HepG2 (cell line): ENCODE data around the gene PGAP3. TPM values are rescaled to one million over a fixed set of nuclear protein-coding genes. Genes with fewer than 3 reads are reported as not detected.

ENCODE experiments used
- ATAC-seq: fragments of 200-7000 bp; cut with Tn5 transposase; 3 replicates; pipeline ENCODE4 v1.9.1; 2020; ENCODE audit warnings: mild to moderate bottlenecking, moderate library complexity
- BruUV-seq: library from RNA; stranded (reverse); fragments of 400-500 nt; replicated peaks from 2 replicates; lab custom pipeline; 2021; lab: Mats Ljungman, UMichigan
- CTCF ChIA-PET: fragments of 300-600 bp; formaldehyde crosslinking; extraction: SDS; loops from one replicate; lab custom pipeline; 2021; ENCODE audit warnings: low total read pairs, inconsistent platforms, low intra/inter-chr PET ratio; lab: Yijun Ruan, JAX
- POLR2A ChIA-PET: fragments of 350-600 bp; sonication (Branson Sonifier 250); formaldehyde crosslinking; loops from one replicate; lab custom pipeline; 2020; ENCODE audit warnings: antibody characterized with exemption, inconsistent platforms; lab: Yijun Ruan, JAX
- DNase-seq: peaks from one replicate; pipeline ENCODE4 v3.0.0-alpha.2; 2015; ENCODE audit warnings: low spot score
- FAIRE-seq: peaks from 3 replicates; lab custom pipeline; 2011; peaks lifted over from hg19 to GRCh38; lab: Jason Lieb, UNC
- H2AFZ ChIP-seq: one replicate; pipeline ENCODE4 v1.6.1; 2011; ENCODE audit warnings: low read length, inconsistent platforms
- H3K27ac ChIP-seq: fragments of 300-600 bp; 3 replicates; pipeline ENCODE4 v1.8.0; 2011; ENCODE audit warnings: mixed run types, mild to moderate bottlenecking, mixed read lengths, low read length, inconsistent platforms; ENCODE audit not compliant: insufficient read depth; ENCODE audit errors: extremely low read length
- H3K27me3 ChIP-seq, 2 experiments: fragments of 200-600 bp in 1 of 2; 2 replicates in 1 of 2; 3 replicates in 1 of 2; pipeline versions ENCODE4 v1.6.0 to v1.8.0; 2011; ENCODE audit warnings: low read length in 2 of 2, mild to moderate bottlenecking in 2 of 2, moderate library complexity in 2 of 2, inconsistent platforms in 1 of 2; ENCODE audit not compliant: insufficient read depth in 2 of 2, control insufficient read depth in 1 of 2
- H3K36me3 ChIP-seq, 2 experiments: fragments of 200-600 bp in 1 of 2; replicated peaks in 1 of 2; 2 replicates in 1 of 2; 3 replicates in 1 of 2; pipeline versions ENCODE4 v1.5.1 to v1.8.0; 2011; ENCODE audit warnings: low read length in 2 of 2, inconsistent platforms in 1 of 2; ENCODE audit not compliant: insufficient read depth in 2 of 2, control insufficient read depth in 1 of 2
- H3K4me1 ChIP-seq: 2 replicates; pipeline ENCODE4 v1.5.1; 2012; ENCODE audit warnings: low read length, inconsistent platforms; ENCODE audit not compliant: insufficient read depth
- H3K4me2 ChIP-seq: 2 replicates; pipeline ENCODE4 v1.6.0; 2011; ENCODE audit warnings: low read depth, low read length, inconsistent platforms
- H3K4me3 ChIP-seq, 3 experiments: fragments of 200-600 bp in 1 of 3; sonication (generic), shearing (Covaris generic) in 1 of 3; replicated peaks in 1 of 3; 2 replicates each; pipeline ENCODE4 v1.5.1; 2011 to 2016; ENCODE audit warnings: low read length in 3 of 3, inconsistent platforms in 2 of 3, low read depth in 2 of 3, mild to moderate bottlenecking in 2 of 3, control low read depth in 1 of 3, mixed read lengths in 1 of 3; ENCODE audit not compliant: insufficient read depth in 1 of 3
- H3K79me2 ChIP-seq: one replicate; pipeline ENCODE4 v1.6.1; 2011; ENCODE audit warnings: low read length, inconsistent platforms; ENCODE audit not compliant: insufficient read depth
- H3K9ac ChIP-seq: 2 replicates; pipeline ENCODE4 v1.6.0; 2011; ENCODE audit warnings: mild to moderate bottlenecking, low read depth, low read length, inconsistent platforms; ENCODE audit not compliant: insufficient read depth
- H3K9me3 ChIP-seq: 2 replicates; pipeline ENCODE4 v1.5.1; 2012; ENCODE audit warnings: mild to moderate bottlenecking, low read length
- H4K20me1 ChIP-seq: 2 replicates; pipeline ENCODE4 v1.6.0; 2011; ENCODE audit warnings: inconsistent platforms, mild to moderate bottlenecking, low read length, moderate library complexity; ENCODE audit not compliant: insufficient read depth
- BCLAF1 ChIP-seq: fragments of 450-650 bp; IDR thresholded peaks from 2 replicates; pipeline ENCODE4 v1.6.1; 2017; ENCODE audit warnings: mild to moderate bottlenecking
- HNRNPH1 ChIP-seq: fragments of 200-400 bp; formaldehyde crosslinking; optimal IDR thresholded peaks from 2 replicates; pipeline ENCODE3; 2017; ENCODE audit warnings: mild to moderate bottlenecking, low read depth, low read length
- ISX ChIP-seq: sonication (generic); formaldehyde crosslinking; conservative IDR thresholded peaks from 2 replicates; pipeline ENCODE4 v1.5.0; 2020; ENCODE audit warnings: missing genetic modification reagents
- JUND ChIP-seq: sonication (generic); formaldehyde crosslinking; IDR thresholded peaks from 2 replicates; pipeline ENCODE4 v1.8.0; 2022; ENCODE audit warnings: mild to moderate bottlenecking, missing genetic modification reagents
- MTA1 ChIP-seq: sonication (generic); formaldehyde crosslinking; IDR thresholded peaks from 2 replicates; pipeline ENCODE4 v1.4.0; 2020; ENCODE audit warnings: missing genetic modification reagents, mild to moderate bottlenecking, borderline replicate concordance
- SOX13 ChIP-seq, 3 experiments: fragments of 450-650 bp in 1 of 3; sonication (generic) in 1 of 3; formaldehyde crosslinking in 1 of 3; IDR thresholded peaks in 2 of 3; conservative IDR thresholded peaks in 1 of 3; 2 replicates each; pipeline versions ENCODE4 v1.5.0 to v1.6.1; 2016 to 2020; ENCODE audit warnings: antibody characterized with exemption in 1 of 3, mild to moderate bottlenecking in 1 of 3, missing compliant biosample characterization in 1 of 3, missing genetic modification reagents in 1 of 3, moderate library complexity in 1 of 3
- ZNF850 ChIP-seq: sonication (generic); formaldehyde crosslinking; conservative IDR thresholded peaks from 2 replicates; pipeline ENCODE4 v1.9.0; 2021; ENCODE audit warnings: mild to moderate bottlenecking, missing genetic modification reagents
- ZXDC ChIP-seq: sonication (generic); formaldehyde crosslinking; IDR thresholded peaks from 2 replicates; pipeline ENCODE4 v1.5.0; 2020; ENCODE audit warnings: mild to moderate bottlenecking, missing genetic modification reagents
- WGBS: methylation state at CpG from one replicate; pipeline ENCODE4 v1.1.6; 2017; ENCODE audit warnings: low lambda C conversion rate; 5-methylcytosine and 5-hydroxymethylcytosine counted together
- in situ Hi-C: cut with HindIII; loops from 2 replicates; pipeline ENCODE4 v1.10.0; 2017; ENCODE audit warnings: low pct_unique_long_range_greater_than_20kb; ENCODE audit not compliant: extremely low pct_ligation_motif_present
- intact Hi-C: fragments of 100-400 bp; cut with micrococcal nuclease; formaldehyde crosslinking; loops from one replicate; pipeline ENCODE4 v1.10.0; 2022; ENCODE audit not compliant: unreplicated experiment
- polyA plus RNA-seq, 8 experiments: library from polyadenylated mRNA; depleted of rRNA in 3 of 8; stranded (reverse) in 7 of 8; unstranded in 1 of 8; fragments of >200 nt; fragmentation: Illumina TruSeq in 4 of 8; extraction: Trizol in 4 of 8; gene quantifications; 2 replicates each; pipeline versions ENCODE4 v1.2.1 to v1.2.3, GENCODE V29; 2011 to 2016; ENCODE audit warnings: low read depth in 4 of 8, missing spikeins in 1 of 8, mixed read lengths in 1 of 8; ENCODE audit not compliant: insufficient read depth in 1 of 8
- total RNA-seq, 5 experiments: library from RNA; depleted of rRNA; stranded (reverse); fragments of >200 nt; fragmentation: Illumina TruSeq; extraction: Trizol; gene quantifications; 2 replicates each; pipeline ENCODE4 v1.2.3, GENCODE V29; 2016; ENCODE audit warnings: low read depth in 1 of 5
- TF ChIP-seq, protein P1 (sequence below): sonication (generic); formaldehyde crosslinking; IDR thresholded peaks from 2 replicates; pipeline ENCODE4 v1.5.1; 2020; ENCODE audit warnings: missing genetic modification reagents, mild to moderate bottlenecking, borderline replicate concordance

Gene PGAP3
- total and polyA plus RNA-seq, 2 of the 13 experiments (the other 11 are each of a cell fraction or from before 2014, with no cell fraction given) = 11.9 to 14.6 TPM

DNA sequence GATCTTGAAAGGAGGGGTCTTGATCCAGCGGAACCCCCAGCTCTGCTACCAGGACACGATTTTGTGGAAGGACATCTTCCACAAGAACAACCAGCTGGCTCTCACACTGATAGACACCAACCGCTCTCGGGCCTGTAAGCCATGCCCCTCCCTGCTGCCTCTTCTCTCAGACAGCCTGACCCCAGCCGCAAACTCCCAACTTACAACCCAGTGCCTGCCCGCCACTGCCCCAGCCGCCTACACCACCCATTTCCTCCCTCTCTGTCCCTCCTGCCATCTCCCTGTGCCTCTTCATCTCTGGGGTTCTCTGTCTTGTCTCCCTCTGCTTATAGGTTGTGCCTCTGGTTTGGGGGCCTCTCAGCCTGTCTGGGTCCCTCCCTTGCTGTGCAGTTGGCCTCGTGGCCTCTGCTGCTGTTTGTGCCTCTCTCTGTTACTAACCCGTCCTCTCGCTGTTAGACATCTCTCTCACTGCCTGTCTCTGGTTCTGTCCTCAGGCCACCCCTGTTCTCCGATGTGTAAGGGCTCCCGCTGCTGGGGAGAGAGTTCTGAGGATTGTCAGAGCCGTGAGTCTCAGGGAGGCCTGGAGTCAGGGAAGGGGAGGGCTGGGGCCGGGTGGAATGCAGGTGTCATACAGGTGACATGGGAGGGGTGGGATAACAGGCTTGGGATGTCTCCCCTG lies 21.6 kb upstream of the PGAP3 start:
- CTCF ChIA-PET = no interaction called here
- no peak overlapping the region for H2AFZ ChIP-seq

More for the DNA sequence above, 21.6 kb upstream of the PGAP3 start:
- peaks cover 15% of the 10 kb centered on the region for H3K4me1 ChIP-seq
- in situ Hi-C loops = no loop called here
- H3K27ac ChIP-seq = no peak overlapping the region
- no peak overlapping the region for H3K4me2 ChIP-seq
- no peak for FAIRE-seq
- H3K36me3 ChIP-seq = peaks cover 45 to 77% of the 10 kb centered on the region in 2 experiments
- peaks cover 8% of the 10 kb centered on the region; the same call in 1 of the 2 replicates for H4K20me1 ChIP-seq
- DNase-seq = no peak
- ATAC-seq = no peak
- H3K4me3 ChIP-seq = no peak overlapping the region
- intact Hi-C loops = no loop called here
- no peaks in the 10 kb centered on the region for H3K27me3 ChIP-seq
- no peak for TF ChIP-seq ZXDC (CRISPR knock-in tag)
- TF ChIP-seq, protein P1, sequence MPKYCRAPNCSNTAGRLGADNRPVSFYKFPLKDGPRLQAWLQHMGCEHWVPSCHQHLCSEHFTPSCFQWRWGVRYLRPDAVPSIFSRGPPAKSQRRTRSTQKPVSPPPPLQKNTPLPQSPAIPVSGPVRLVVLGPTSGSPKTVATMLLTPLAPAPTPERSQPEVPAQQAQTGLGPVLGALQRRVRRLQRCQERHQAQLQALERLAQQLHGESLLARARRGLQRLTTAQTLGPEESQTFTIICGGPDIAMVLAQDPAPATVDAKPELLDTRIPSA (CRISPR knock-in tag) = no peak
- TF ChIP-seq SOX13 (IDR thresholded peaks at IDR 0.05) = no peak
- TF ChIP-seq SOX13 (CRISPR knock-in tag; conservative IDR thresholded peaks at IDR 0.05 in 1 of 2, IDR thresholded peaks at IDR 0.05 in 1 of 2) = no peak
- no peak for TF ChIP-seq ZNF850 (CRISPR knock-in tag)
- TF ChIP-seq BCLAF1 = no peak
- no peak for TF ChIP-seq HNRNPH1
- TF ChIP-seq JUND (CRISPR knock-in tag) = no peak
- no peak for TF ChIP-seq ISX (CRISPR knock-in tag)
- TF ChIP-seq MTA1 = no peak
- H3K9ac ChIP-seq = no peak overlapping the region
- POLR2A ChIA-PET = no interaction called here
- BruUV-seq = no TSS peak
- no peaks in the 10 kb centered on the region for H3K9me3 ChIP-seq
- H3K79me2 ChIP-seq = peaks cover 11% of the 10 kb centered on the region
- WGBS = 97% methylated on average over 13 of the region's 14 CpGs
